ENCODE data around the gene MALT1. TPM values are rescaled to one million over a fixed set of nuclear protein-coding genes. Genes with fewer than 3 reads are reported as not detected.

MALT1 gene
- total and polyA plus RNA-seq, 3 donors from 2014 or later: 25.4 to 36.6 (median 30.3) TPM

DNA sequence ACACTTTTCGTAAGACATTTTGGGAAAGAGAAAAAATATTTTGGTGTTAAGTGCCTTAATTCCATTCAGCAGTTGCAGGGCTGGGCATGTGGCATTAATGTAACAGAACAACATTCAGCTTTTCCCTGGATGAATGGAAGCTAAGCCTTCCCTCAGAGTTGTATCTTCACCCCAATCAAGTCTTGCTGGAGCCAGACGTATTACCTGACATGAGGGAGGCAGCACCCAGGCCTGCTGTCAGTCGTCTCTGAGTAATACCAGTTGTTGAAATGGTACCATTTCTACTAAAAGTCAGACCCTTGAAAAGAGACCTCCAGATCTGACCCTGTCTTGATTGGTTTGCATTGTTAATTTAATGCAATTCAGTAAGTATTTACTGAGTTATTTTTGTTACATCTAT lies 57.5 kb downstream of the MALT1 start:
- H3K36me3 ChIP-seq (ENCODE audit: low read depth, missing control alignments): no peaks in the 10 kb centered on the region
- TF ChIP-seq POLR2A (IDR thresholded peaks at IDR 0.05): no peak
- TF ChIP-seq, protein P1, sequence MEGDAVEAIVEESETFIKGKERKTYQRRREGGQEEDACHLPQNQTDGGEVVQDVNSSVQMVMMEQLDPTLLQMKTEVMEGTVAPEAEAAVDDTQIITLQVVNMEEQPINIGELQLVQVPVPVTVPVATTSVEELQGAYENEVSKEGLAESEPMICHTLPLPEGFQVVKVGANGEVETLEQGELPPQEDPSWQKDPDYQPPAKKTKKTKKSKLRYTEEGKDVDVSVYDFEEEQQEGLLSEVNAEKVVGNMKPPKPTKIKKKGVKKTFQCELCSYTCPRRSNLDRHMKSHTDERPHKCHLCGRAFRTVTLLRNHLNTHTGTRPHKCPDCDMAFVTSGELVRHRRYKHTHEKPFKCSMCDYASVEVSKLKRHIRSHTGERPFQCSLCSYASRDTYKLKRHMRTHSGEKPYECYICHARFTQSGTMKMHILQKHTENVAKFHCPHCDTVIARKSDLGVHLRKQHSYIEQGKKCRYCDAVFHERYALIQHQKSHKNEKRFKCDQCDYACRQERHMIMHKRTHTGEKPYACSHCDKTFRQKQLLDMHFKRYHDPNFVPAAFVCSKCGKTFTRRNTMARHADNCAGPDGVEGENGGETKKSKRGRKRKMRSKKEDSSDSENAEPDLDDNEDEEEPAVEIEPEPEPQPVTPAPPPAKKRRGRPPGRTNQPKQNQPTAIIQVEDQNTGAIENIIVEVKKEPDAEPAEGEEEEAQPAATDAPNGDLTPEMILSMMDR (IDR thresholded peaks at IDR 0.05): no peak
- no peak for DNase-seq
- no peaks in the 10 kb centered on the region for H3K9me3 ChIP-seq
- intact Hi-C loops (cut with DNase I; ENCODE audit: low total_unique reads): no loop called here
- H3K27me3 ChIP-seq: no peaks in the 10 kb centered on the region
- H3K27ac ChIP-seq: no peak overlapping the region
- no peak overlapping the region for H3K4me3 ChIP-seq
- H3K4me1 ChIP-seq: no peaks in the 10 kb centered on the region
- 75 to 91% methylated on average over 3 of the region's 3 CpGs for WGBS, 2 donors

DNA sequence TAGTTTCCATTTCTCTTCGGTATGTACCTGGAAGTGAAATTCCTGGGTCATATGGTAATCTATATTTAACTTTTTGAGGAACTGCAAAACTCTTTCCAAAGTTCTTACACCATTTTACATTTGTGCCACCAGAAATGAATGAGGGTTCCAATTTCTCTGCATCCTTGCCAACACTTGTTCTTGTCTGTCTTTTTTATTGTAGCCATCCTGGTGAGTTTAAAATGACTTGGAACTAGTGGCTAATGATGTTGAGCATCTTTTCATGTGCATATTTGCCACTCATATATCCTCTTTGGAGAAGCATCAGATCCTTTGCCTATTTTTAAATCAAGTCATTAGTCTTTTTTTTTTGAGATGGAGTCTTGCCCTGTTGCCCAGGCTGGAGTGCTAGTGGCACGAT lies 59.4 kb downstream of the MALT1 start:
- no peak overlapping the region for H3K4me3 ChIP-seq
- H3K27ac ChIP-seq: no peak overlapping the region
- WGBS, 2 donors: 92 to 94% methylated on average over 2 of the region's 2 CpGs
- H3K36me3 ChIP-seq (ENCODE audit: low read depth, missing control alignments): no peaks in the 10 kb centered on the region
- intact Hi-C loops (cut with DNase I; ENCODE audit: low total_unique reads): no loop called here
- DNase-seq: no peak
- no peaks in the 10 kb centered on the region for H3K4me1 ChIP-seq
- H3K27me3 ChIP-seq: no peaks in the 10 kb centered on the region
- TF ChIP-seq, protein P1 (IDR thresholded peaks at IDR 0.05): no peak
- no peaks in the 10 kb centered on the region for H3K9me3 ChIP-seq

DNA sequence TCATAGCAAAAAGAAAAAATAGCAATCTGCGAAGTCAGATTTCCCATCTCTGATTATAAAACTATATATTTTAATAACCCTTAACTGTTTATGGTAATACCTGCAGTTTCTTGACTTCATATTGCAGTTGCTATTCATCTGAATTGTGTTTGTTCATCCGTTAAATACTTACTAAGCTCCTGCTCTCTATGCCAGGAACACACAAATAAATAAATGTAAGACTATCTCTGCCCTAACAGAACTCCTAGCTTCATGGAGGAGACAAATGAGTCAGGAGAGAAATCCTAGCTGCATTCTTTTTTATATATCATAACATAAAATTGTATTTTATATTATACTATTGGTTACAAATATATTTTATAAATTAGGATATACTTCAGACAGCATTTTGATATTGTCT lies 61.2 kb downstream of the MALT1 start:
- Histone ChIP-seq H3K27me3 (no peaks in the 10 kb centered on the region), H3K9me3 (no peaks in the 10 kb centered on the region), H3K36me3 (ENCODE audit: low read depth, missing control alignments) (no peaks in the 10 kb centered on the region), H3K4me3 (no peak overlapping the region), H3K4me1 (no peaks in the 10 kb centered on the region), H3K27ac (no peak overlapping the region)
- DNase-seq: no peak
- WGBS, 2 donors: 98% methylated on average over 2 of the region's 2 CpGs
- intact Hi-C loops (cut with DNase I; ENCODE audit: low total_unique reads): no loop called here
- TF ChIP-seq, protein P1 (IDR thresholded peaks at IDR 0.05): no peak
- TF ChIP-seq POLR2A (IDR thresholded peaks at IDR 0.05): no peak

DNA sequence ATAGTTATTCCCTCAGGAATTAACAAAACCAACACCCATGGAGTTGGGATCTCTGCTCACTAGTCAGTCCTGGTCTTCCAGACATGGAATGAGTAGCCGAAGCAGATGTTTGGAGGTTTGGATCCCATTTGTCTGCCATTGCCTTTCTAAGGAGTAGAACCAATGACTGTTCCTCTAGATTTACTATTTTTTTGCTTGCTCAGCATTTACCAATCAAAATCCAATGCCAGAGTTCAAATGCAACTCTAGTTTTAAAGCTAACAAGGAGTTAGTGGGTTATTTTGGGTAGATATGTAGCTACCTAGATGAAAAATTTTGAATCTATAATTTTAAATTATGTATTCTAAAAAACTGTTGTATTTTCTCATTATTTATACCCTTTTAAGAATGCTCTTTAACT lies 62.6 kb downstream of the MALT1 start:
- Histone ChIP-seq H3K36me3 (ENCODE audit: low read depth, missing control alignments) (no peaks in the 10 kb centered on the region), H3K4me1 (no peaks in the 10 kb centered on the region), H3K4me3 (no peak overlapping the region), H3K27me3 (no peaks in the 10 kb centered on the region), H3K27ac (no peak overlapping the region), H3K9me3 (no peaks in the 10 kb centered on the region)
- 88 to 95% methylated on average over 1 of the region's 1 CpG for WGBS, 2 donors
- intact Hi-C loops (cut with DNase I; ENCODE audit: low total_unique reads): no loop called here
- TF ChIP-seq, protein P1 (IDR thresholded peaks at IDR 0.05): no peak
- TF ChIP-seq POLR2A (IDR thresholded peaks at IDR 0.05): no peak
- DNase-seq: no peak

DNA sequence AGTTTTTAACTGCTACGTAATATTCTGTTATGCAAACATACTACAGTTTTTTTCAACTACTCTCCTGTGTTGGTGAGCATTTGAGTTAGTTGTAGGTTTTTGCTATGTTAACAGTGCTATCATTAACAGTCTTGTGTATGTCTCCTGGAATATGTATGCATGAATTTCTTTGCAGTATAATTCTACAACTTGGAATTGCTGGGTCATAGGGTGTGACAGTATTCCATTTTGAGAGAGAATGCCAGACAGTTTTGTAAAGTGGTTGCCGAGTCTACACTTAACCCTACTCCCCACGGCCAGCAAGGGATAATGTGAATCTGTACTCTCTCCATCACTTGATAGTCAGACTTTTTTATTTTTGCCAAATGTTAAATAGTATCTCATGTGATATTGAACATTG lies 67.1 kb downstream of the MALT1 start:
- H3K27ac ChIP-seq: no peak overlapping the region
- no peaks in the 10 kb centered on the region for H3K4me1 ChIP-seq
- no peaks in the 10 kb centered on the region for H3K27me3 ChIP-seq
- TF ChIP-seq POLR2A (IDR thresholded peaks at IDR 0.05): no peak
- TF ChIP-seq, protein P1 (IDR thresholded peaks at IDR 0.05): no peak
- intact Hi-C loops (cut with DNase I; ENCODE audit: low total_unique reads): no loop called here
- H3K36me3 ChIP-seq (ENCODE audit: low read depth, missing control alignments): no peaks in the 10 kb centered on the region
- 88 to 93% methylated on average over 3 of the region's 3 CpGs for WGBS, 2 donors
- H3K4me3 ChIP-seq: no peak overlapping the region
- no peak for DNase-seq
- no peaks in the 10 kb centered on the region for H3K9me3 ChIP-seq
